Mucosa of rectum (tissue), 2 donors: Measurements from ENCODE around the gene RNF19B.

Source experiments
- H3K27ac ChIP-seq, 2 donors: one replicate each; pipeline ENCODE4 v1.7.0; 2013; ENCODE audit warnings: inconsistent platforms in 2 of 2, low read depth in 2 of 2, low read length in 2 of 2
- H3K27me3 ChIP-seq, 2 donors: one replicate each; pipeline ENCODE4 v1.7.0; 2013; ENCODE audit warnings: low read length in 2 of 2; ENCODE audit not compliant: control insufficient read depth in 2 of 2, insufficient read depth in 2 of 2
- H3K36me3 ChIP-seq, 2 donors: one replicate each; pipeline ENCODE4 v1.7.0; 2013; ENCODE audit warnings: low read length in 2 of 2; ENCODE audit not compliant: control insufficient read depth in 2 of 2, insufficient read depth in 2 of 2
- H3K4me1 ChIP-seq, 2 donors: one replicate each; pipeline ENCODE4 v1.7.0; 2013; ENCODE audit warnings: low read length in 2 of 2, mild to moderate bottlenecking in 1 of 2; ENCODE audit not compliant: control insufficient read depth in 2 of 2, insufficient read depth in 2 of 2
- H3K4me3 ChIP-seq, 2 donors: one replicate each; pipeline ENCODE4 v1.7.0; 2013; ENCODE audit warnings: low read length in 2 of 2
- H3K9ac ChIP-seq, 2 donors: one replicate each; pipeline ENCODE4 v1.7.0; 2013; ENCODE audit warnings: low read length in 2 of 2, low read depth in 1 of 2, mild to moderate bottlenecking in 1 of 2
- H3K9me3 ChIP-seq, 2 donors: one replicate each; pipeline ENCODE4 v1.7.0; 2013; ENCODE audit warnings: low read length in 2 of 2; ENCODE audit not compliant: control insufficient read depth in 2 of 2
- donor health status: healthy.
- donor health status: Normal muscosa, but diverticular disease.

The RNF19B gene

GRCh38 chr1:32969566-32969965, 5.0 kb upstream of the RNF19B start:
- peaks cover 8 to 11% of the 10 kb centered on the region in 2 donors for H3K27me3 ChIP-seq
- no peaks in the 10 kb centered on the region for H3K36me3 ChIP-seq
- H3K4me1 ChIP-seq: peaks cover 3 to 10% of the 10 kb centered on the region in 2 donors
- no peak overlapping the region for H3K27ac ChIP-seq
- no peak overlapping the region for H3K9ac ChIP-seq
- H3K4me3 ChIP-seq: no peak overlapping the region
- no peaks in the 10 kb centered on the region for H3K9me3 ChIP-seq

GRCh38 chr1:32967888-32968568, 3.4 kb upstream of the RNF19B start:
- Histone ChIP-seq H3K4me3 (no peak overlapping the region), H3K9ac (no peak overlapping the region), H3K4me1 (peaks cover 4 to 9% of the 10 kb centered on the region in 2 donors), H3K36me3 (no peaks in the 10 kb centered on the region), H3K27me3 (peaks cover 8 to 11% of the 10 kb centered on the region in 2 donors), H3K27ac (no peak overlapping the region), H3K9me3 (no peaks in the 10 kb centered on the region)

GRCh38 chr1:32966900-32967299, 2.3 kb upstream of the RNF19B start:
- Histone ChIP-seq H3K27ac (no peak overlapping the region), H3K9me3 (no peaks in the 10 kb centered on the region), H3K27me3 (peaks cover 2 to 3% of the 10 kb centered on the region in 2 donors), H3K9ac (no peak overlapping the region), H3K4me1 (peaks cover 12 to 13% of the 10 kb centered on the region in 2 donors), H3K36me3 (no peaks in the 10 kb centered on the region), H3K4me3 (no peak overlapping the region)

GRCh38 chr1:32965251-32965747, 690 bp upstream of the RNF19B start:
- peak overlapping the region; percentile 79 to 82 for H3K4me3 ChIP-seq
- no peaks in the 10 kb centered on the region for H3K36me3 ChIP-seq
- H3K9ac ChIP-seq: no peak overlapping the region
- peaks cover 13 to 14% of the 10 kb centered on the region in 2 donors for H3K4me1 ChIP-seq
- no peaks in the 10 kb centered on the region for H3K27me3 ChIP-seq
- peak overlapping the region; percentile 95 to 96 for H3K27ac ChIP-seq
- H3K9me3 ChIP-seq: no peaks in the 10 kb centered on the region

GRCh38 chr1:32963746-32964460, 706 bp downstream of the RNF19B start:
- no peaks in the 10 kb centered on the region for H3K36me3 ChIP-seq
- peak overlapping the region; percentile 85 to 95 for H3K9ac ChIP-seq
- peak overlapping the region; percentile 90 to 96 for H3K27ac ChIP-seq
- peak overlapping the region; percentile 90 to 96 for H3K4me3 ChIP-seq
- no peaks in the 10 kb centered on the region for H3K27me3 ChIP-seq
- H3K9me3 ChIP-seq: no peaks in the 10 kb centered on the region
- peaks cover 13 to 14% of the 10 kb centered on the region in 2 donors for H3K4me1 ChIP-seq

GRCh38 chr1:32962248-32962896, 2.2 kb downstream of the RNF19B start:
- Histone ChIP-seq H3K27me3 (no peaks in the 10 kb centered on the region), H3K27ac (peak overlapping the region; percentile 32 to 54), H3K4me1 (peaks cover 13 to 14% of the 10 kb centered on the region in 2 donors), H3K36me3 (no peaks in the 10 kb centered on the region), H3K9me3 (no peaks in the 10 kb centered on the region), H3K4me3 (peak overlapping the region; percentile 90 to 96), H3K9ac (peak overlapping the region; percentile 68 to 95)

GRCh38 chr1:32960819-32961355, 3.7 kb downstream of the RNF19B start:
- Histone ChIP-seq H3K36me3 (no peaks in the 10 kb centered on the region), H3K4me1 (peaks cover 13 to 14% of the 10 kb centered on the region in 2 donors), H3K27ac (no peak overlapping the region), H3K9me3 (no peaks in the 10 kb centered on the region), H3K4me3 (no peak overlapping the region), H3K27me3 (no peaks in the 10 kb centered on the region), H3K9ac (peak overlapping the region in 1 of 2 donors; percentile 17)

GRCh38 chr1:32960342-32960741, 4.3 kb downstream of the RNF19B start:
- H3K27ac ChIP-seq: no peak overlapping the region
- H3K4me1 ChIP-seq: peaks cover 13 to 14% of the 10 kb centered on the region in 2 donors
- H3K27me3 ChIP-seq: no peaks in the 10 kb centered on the region
- H3K9ac ChIP-seq: no peak overlapping the region
- H3K9me3 ChIP-seq: no peaks in the 10 kb centered on the region
- H3K4me3 ChIP-seq: no peak overlapping the region
- H3K36me3 ChIP-seq: no peaks in the 10 kb centered on the region

GRCh38 chr1:32958827-32959226, 5.8 kb downstream of the RNF19B start:
- H3K36me3 ChIP-seq: no peaks in the 10 kb centered on the region
- H3K4me3 ChIP-seq: no peak overlapping the region
- H3K9me3 ChIP-seq: no peaks in the 10 kb centered on the region
- H3K4me1 ChIP-seq: peaks cover 13 to 20% of the 10 kb centered on the region in 2 donors
- H3K27ac ChIP-seq: no peak overlapping the region
- H3K9ac ChIP-seq: no peak overlapping the region
- H3K27me3 ChIP-seq: no peaks in the 10 kb centered on the region
